Inflammatory macrophage (primary cell): ENCODE results near the gene CRACDL.

Experiments
- DNase-seq, 2 donors: peaks; one replicate each; pipeline ENCODE4 v3.0.0-alpha.2; 2020 to 2022

CRACDL gene

GRCh38 chr2:98854682-98855081 is 81.3 kb downstream of the CRACDL start:
- DNase-seq, result peak; percentile 14 to 54

GRCh38 chr2:98852932-98853331 is 83.1 kb downstream of the CRACDL start:
- no peak for DNase-seq

- DNase-seq, result no peak
These were observed 86.0 kb downstream of the CRACDL start for GRCh38 chr2:98850074-98850473.

GRCh38 chr2:98849113-98849512 is 86.9 kb downstream of the CRACDL start:
- no peak for DNase-seq

- no peak for DNase-seq
These were observed 88.2 kb downstream of the CRACDL start for GRCh38 chr2:98847853-98848252.

GRCh38 chr2:98846041-98846440 is 90.0 kb downstream of the CRACDL start:
- no peak for DNase-seq

- DNase-seq, result no peak
These were observed 93.9 kb downstream of the CRACDL start for GRCh38 chr2:98842136-98842535.

- no peak for DNase-seq
These were observed 96.7 kb downstream of the CRACDL start for GRCh38 chr2:98839292-98839691.

GRCh38 chr2:98835831-98836385 is 100.1 kb downstream of the CRACDL start:
- no peak for DNase-seq

- no peak for DNase-seq
These were observed 102.1 kb downstream of the CRACDL start for GRCh38 chr2:98833917-98834263.

- DNase-seq, result peak; percentile 10 to 43
These were observed 102.7 kb downstream of the CRACDL start for GRCh38 chr2:98833172-98833916.

GRCh38 chr2:98832172-98832571 is 103.9 kb downstream of the CRACDL start:
- no peak for DNase-seq

GRCh38 chr2:98830571-98831145 is 105.4 kb downstream of the CRACDL start:
- DNase-seq, result no peak

- no peak for DNase-seq
These were observed 106.3 kb downstream of the CRACDL start for GRCh38 chr2:98829581-98830270.

- DNase-seq, result no peak
These were observed 107.1 kb downstream of the CRACDL start for GRCh38 chr2:98828793-98829371.

- DNase-seq, result no peak
These were observed 107.7 kb downstream of the CRACDL start for GRCh38 chr2:98828369-98828744.

GRCh38 chr2:98827625-98828368 is 108.2 kb downstream of the CRACDL start:
- no peak for DNase-seq

GRCh38 chr2:98826856-98827255 is 109.2 kb downstream of the CRACDL start:
- DNase-seq, result no peak

GRCh38 chr2:98825858-98826257 is 110.2 kb downstream of the CRACDL start:
- DNase-seq, result no peak

- no peak for DNase-seq
These were observed 110.6 kb downstream of the CRACDL start for GRCh38 chr2:98825404-98825803.

GRCh38 chr2:98825020-98825350 is 111.0 kb downstream of the CRACDL start:
- no peak for DNase-seq

- DNase-seq, result peak; percentile 31 to 47
These were observed 111.6 kb downstream of the CRACDL start for GRCh38 chr2:98824256-98825019.
